HPDE6-E6E7 (cell line): ENCODE measurements around the gene ANKRD18B.
"Not testable (repeated sequence)": the region's sequence is repeated elsewhere in the genome, so short reads cannot be mapped to it uniquely, and the experiment has no call there.

Experiments used
- DNase-seq: peaks from one replicate; pipeline ENCODE4 v3.0.0; 2011; ENCODE audit warnings: missing footprints; ENCODE audit errors: extremely low spot score

ANKRD18B gene

GRCh38 chr9:33533958-33534357 is 9.9 kb downstream of the ANKRD18B start:
- DNase-seq = not testable (repeated sequence)

DNA sequence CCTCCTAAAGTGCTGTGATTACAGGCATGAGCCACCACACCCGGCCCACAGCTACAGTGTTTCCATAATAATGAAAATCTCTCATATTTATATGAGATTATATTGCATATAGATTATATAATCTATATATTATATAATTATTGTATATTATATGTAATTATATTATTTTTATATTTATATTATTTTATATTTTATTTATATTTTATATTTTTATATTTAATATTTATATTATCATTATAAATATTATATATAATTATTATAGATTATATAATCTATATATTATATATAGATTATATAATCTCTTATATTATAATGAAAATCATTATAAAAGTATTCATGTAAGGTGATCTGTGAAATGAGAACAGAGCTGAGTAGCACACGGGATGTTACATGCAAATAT is 11.5 kb downstream of the ANKRD18B start:
- DNase-seq = no peak

- DNase-seq = not testable (repeated sequence)
Measured at GRCh38 chr9:33543463-33543862, 19.4 kb downstream of the ANKRD18B start.

DNA sequence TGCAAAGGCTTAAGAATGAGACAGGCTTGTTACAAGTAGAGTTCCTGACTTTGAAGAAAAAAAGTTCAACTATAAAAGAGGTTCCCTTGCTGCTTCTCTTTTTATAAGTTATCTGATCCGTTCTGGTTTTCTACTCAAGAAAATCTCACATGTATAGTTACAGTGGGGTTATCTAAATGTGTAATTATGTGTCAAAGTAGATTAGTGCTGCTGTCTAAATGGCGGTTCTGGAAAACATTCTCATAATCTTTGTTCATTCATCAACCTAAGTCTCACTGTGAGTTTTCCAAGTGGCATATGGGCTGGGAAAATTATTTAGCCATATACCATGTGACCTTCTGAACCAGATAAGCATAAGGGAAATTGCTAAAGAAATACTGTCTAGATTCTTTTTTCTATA is 21.7 kb downstream of the ANKRD18B start:
- DNase-seq = not testable (repeated sequence)

- DNase-seq = not testable (repeated sequence)
Measured at GRCh38 chr9:33548816-33549215, 24.8 kb downstream of the ANKRD18B start.

- DNase-seq = not testable (repeated sequence)
Measured at GRCh38 chr9:33549418-33549817, 25.4 kb downstream of the ANKRD18B start.

- not testable (repeated sequence) for DNase-seq
Measured at GRCh38 chr9:33551183-33551582, 27.1 kb downstream of the ANKRD18B start.

DNA sequence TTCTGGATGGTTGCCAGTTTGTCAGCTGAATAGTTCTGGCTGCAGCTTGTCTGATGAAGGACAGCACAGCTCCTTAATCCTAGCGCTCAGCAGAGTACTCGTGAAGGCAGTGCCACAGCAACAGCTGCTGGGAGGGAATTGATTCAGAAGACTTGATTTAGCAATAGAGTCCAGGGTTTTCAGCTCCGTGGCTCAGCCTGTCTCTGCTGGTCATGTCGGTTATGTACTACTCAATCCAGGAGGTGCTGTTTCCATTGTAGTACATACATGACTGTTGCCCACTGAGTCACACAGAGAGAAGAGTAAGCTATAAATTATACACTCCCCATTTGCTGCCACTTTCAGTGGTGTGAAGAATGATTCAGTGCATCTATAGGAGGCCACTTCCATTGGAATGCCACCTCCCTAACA is 28.3 kb downstream of the ANKRD18B start:
- DNase-seq = not testable (repeated sequence)

GRCh38 chr9:33560217-33560616 is 36.2 kb downstream of the ANKRD18B start:
- DNase-seq = not testable (repeated sequence)

- DNase-seq = not testable (repeated sequence)
Measured at GRCh38 chr9:33562196-33562595, 38.1 kb downstream of the ANKRD18B start.

DNA sequence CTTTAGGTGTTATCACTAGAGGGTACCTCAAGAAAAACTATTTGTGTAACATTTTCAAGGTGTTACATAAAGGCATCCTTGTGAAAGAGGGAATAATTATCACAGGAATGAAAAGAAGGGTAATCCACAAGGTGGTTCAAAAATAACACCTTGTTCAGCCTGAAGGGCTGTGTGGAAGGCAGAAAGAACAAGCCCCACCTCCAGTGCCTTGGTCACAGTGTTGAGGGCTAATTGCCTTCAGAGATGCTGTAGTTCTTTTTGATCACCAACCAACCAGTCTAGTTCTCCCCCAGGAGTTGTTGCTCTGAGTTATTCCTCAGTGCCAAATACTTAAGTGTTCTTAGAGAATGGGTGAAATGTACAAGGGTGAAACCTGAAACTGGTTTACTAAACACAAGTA is 43.7 kb downstream of the ANKRD18B start:
- DNase-seq = not testable (repeated sequence)

- DNase-seq = not testable (repeated sequence)
Measured at GRCh38 chr9:33577786-33578185, 53.7 kb downstream of the ANKRD18B start.

- not testable (repeated sequence) for DNase-seq
Measured at GRCh38 chr9:33579996-33580395, 55.9 kb downstream of the ANKRD18B start.

- DNase-seq = not testable (repeated sequence)
Measured at GRCh38 chr9:33582686-33583085, 58.6 kb downstream of the ANKRD18B start.

GRCh38 chr9:33586128-33586527 is 62.1 kb downstream of the ANKRD18B start:
- DNase-seq = not testable (repeated sequence)

- not testable (repeated sequence) for DNase-seq
Measured at GRCh38 chr9:33587799-33588198, 63.7 kb downstream of the ANKRD18B start.

- not testable (repeated sequence) for DNase-seq
Measured at GRCh38 chr9:33588876-33589275, 64.8 kb downstream of the ANKRD18B start.

- not testable (repeated sequence) for DNase-seq
Measured at GRCh38 chr9:33590857-33591256, 66.8 kb downstream of the ANKRD18B start.

DNA sequence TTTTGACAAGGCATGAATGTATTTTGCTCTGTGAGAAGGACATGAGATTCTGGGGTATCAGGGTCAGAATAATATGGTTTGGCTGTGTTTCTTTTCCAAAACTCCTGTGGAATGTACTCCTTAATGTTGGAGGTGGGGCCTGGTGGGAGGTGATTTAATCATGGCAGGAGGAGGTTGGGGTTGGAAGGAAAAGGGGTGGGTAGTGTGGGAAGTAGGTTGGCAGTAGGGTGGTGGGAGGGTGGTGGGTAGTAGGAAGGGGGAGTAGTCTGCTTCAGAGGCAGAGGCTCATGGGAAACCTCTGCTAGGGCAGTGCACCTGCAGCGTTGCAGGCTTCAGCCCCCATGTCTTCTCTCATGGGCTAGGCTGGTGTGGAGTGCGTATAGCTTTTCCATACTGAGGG is 72.9 kb downstream of the ANKRD18B start:
- DNase-seq = not testable (repeated sequence)

DNA sequence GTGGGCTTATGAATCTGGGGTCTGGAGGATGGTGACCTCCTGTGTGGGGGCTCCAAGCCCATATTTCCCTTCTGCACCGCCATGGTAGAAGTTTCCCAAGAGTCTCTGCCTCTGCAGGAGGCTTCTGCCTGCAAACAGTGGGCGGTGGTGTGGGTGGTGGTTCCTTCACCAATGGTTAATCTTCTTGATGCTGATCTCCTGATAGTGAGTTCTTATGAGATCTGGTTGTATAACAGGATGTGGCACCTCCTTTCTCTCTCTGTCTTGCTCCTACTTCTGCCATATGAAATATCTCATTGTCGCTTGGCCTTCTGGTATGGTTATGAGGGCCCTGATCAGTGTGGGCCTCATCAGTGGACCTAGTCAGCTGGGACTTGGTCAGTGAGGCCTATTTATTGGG is 73.3 kb downstream of the ANKRD18B start:
- not testable (repeated sequence) for DNase-seq

DNA sequence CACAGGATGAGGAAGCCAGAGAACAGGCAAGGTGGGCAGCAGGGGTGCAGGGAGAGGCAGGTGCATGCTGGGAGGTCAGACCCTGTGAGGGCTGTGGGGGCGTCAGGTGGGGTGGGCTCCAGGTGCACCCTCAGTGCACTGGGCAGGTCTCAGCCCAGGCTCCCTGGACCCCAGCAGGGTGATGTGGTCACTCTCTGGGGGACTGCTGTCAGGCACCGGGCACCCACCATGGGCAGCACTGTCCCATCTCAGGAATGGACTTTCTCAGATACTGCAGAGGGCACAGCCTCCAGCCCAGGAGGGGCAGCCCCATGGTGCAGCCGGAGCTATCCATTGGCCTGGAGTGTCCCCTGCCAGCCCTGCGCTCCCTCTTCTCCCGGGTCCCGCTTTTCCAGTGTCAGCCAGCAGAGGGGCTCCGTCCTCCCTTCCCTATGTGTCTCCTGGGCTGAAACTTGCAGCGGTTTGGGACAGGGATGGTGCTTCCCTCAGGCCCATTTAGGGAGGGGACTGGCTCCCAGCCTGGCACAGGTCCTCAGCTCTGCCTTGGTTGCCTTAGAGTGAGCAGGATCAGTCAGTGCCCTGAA is 74.8 kb downstream of the ANKRD18B start:
- DNase-seq = not testable (repeated sequence)

DNA sequence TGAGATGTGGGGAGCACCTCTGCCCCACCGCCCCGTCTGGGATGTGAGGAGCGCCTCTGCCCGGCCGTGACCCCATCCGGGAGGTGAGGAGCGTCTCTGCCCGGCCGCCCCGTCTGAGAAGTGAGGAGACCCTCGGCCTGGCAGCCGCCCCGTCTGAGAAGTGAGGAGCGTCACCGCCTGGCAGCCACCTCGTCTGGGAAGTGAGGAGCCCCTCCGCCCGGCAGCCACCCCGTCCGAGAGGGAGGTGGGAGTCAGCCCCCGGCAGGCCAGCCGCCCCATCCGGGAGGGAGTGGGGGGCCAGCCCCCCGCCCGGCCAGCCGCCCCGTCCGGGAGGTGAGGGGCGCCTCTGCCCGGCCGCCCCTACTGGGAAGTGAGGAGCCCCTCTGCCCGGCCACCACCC is 76.9 kb downstream of the ANKRD18B start:
- DNase-seq = not testable (repeated sequence)

DNA sequence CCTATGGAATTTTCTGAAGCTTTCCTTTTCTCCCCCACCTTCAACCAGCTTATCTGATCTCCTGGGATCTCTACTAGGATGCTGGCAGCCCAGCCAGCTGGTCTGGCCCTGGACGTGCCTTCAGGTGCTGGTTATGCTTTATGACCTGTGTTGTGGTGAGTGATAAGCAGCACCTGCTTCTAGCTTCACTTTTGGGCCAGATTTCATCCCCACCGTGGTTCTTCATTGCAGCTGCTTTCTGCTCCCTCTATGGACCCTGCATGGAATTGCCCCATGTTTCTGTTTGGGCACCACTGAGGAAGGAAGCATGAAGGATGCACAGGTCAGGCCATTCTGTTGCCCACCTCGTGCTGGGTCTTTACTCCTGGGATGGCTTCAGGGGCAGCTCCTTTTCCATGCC is 80.2 kb downstream of the ANKRD18B start:
- not testable (repeated sequence) for DNase-seq

- not testable (repeated sequence) for DNase-seq
Measured at GRCh38 chr9:33604936-33605335, 80.9 kb downstream of the ANKRD18B start.
